ENCODE data around the gene EXOC3L1. TPM values are rescaled to one million over a fixed set of nuclear protein-coding genes. Genes with fewer than 3 reads are reported as not detected.

Gene EXOC3L1
- total RNA-seq, 1 experiment from 2014 or later: 4.0 TPM

DNA sequence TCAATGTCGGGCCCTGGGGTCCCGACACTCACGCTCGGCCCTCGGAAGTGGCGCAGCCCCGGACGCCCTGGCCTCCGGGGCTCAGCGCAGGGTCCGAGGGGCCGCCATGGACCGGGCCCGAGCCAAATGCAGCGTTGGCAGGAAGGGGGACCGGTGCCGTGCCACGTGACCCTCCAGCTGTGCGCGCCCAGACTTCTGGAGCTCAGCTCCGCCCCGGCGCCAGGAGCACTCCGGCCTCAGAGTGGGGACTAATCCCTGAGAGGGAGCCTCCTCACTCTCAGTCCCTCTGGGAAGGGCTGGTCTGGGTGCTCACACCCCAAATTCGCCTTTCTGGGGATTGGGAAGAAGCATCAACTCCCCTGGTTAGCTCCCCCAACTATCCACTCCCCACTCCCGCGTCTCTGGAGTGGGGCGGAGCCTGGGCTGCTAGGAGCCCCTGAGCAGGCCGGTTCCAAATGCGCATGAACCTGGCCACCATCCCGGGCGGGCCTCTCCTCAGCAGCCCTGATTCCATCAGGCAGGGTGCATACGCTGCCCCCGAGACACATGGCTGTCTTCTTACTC, 39.0 kb downstream of the EXOC3L1 start, which contains the start of gene B3GNT9 (continued):
- TF ChIP-seq, protein P1, sequence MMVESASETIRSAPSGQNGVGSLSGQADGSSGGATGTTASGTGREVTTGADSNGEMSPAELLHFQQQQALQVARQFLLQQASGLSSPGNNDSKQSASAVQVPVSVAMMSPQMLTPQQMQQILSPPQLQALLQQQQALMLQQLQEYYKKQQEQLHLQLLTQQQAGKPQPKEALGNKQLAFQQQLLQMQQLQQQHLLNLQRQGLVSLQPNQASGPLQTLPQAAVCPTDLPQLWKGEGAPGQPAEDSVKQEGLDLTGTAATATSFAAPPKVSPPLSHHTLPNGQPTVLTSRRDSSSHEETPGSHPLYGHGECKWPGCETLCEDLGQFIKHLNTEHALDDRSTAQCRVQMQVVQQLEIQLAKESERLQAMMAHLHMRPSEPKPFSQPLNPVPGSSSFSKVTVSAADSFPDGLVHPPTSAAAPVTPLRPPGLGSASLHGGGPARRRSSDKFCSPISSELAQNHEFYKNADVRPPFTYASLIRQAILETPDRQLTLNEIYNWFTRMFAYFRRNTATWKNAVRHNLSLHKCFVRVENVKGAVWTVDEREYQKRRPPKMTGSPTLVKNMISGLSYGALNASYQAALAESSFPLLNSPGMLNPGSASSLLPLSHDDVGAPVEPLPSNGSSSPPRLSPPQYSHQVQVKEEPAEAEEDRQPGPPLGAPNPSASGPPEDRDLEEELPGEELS (CRISPR knock-in tag; IDR thresholded peaks at IDR 0.05): peak; percentile 65; the same call in 1 of the 2 replicates
- TF ChIP-seq IRF2 (CRISPR knock-in tag; IDR thresholded peaks at IDR 0.05; ENCODE audit: borderline replicate concordance, low read depth): no peak
- no peak for TF ChIP-seq CBFB (CRISPR knock-in tag; IDR thresholded peaks at IDR 0.05; ENCODE audit: low read depth)
- TF ChIP-seq JUN (CRISPR knock-in tag; IDR thresholded peaks at IDR 0.05): no peak
- TF ChIP-seq ZNF138 (CRISPR knock-in tag; conservative IDR thresholded peaks at IDR 0.05): no peak
- TF ChIP-seq NR2C2 (CRISPR knock-in tag; IDR thresholded peaks at IDR 0.05): no peak
- TF ChIP-seq ZNF396 (CRISPR knock-in tag; IDR thresholded peaks at IDR 0.05; ENCODE audit: borderline replicate concordance): no peak
- TF ChIP-seq ESRRA (CRISPR knock-in tag; IDR thresholded peaks at IDR 0.05; ENCODE audit: borderline replicate concordance): 0 out of 2 replicates have a peak, but pooled peaks have one; percentile 68
- TF ChIP-seq, protein P2, sequence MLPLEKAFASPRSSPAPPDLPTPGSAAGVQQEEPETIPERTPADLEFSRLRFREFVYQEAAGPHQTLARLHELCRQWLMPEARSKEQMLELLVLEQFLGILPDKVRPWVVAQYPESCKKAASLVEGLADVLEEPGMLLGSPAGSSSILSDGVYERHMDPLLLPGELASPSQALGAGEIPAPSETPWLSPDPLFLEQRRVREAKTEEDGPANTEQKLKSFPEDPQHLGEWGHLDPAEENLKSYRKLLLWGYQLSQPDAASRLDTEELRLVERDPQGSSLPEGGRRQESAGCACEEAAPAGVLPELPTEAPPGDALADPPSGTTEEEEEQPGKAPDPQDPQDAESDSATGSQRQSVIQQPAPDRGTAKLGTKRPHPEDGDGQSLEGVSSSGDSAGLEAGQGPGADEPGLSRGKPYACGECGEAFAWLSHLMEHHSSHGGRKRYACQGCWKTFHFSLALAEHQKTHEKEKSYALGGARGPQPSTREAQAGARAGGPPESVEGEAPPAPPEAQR (CRISPR knock-in tag; IDR thresholded peaks at IDR 0.05): no peak
- TF ChIP-seq, protein P3, sequence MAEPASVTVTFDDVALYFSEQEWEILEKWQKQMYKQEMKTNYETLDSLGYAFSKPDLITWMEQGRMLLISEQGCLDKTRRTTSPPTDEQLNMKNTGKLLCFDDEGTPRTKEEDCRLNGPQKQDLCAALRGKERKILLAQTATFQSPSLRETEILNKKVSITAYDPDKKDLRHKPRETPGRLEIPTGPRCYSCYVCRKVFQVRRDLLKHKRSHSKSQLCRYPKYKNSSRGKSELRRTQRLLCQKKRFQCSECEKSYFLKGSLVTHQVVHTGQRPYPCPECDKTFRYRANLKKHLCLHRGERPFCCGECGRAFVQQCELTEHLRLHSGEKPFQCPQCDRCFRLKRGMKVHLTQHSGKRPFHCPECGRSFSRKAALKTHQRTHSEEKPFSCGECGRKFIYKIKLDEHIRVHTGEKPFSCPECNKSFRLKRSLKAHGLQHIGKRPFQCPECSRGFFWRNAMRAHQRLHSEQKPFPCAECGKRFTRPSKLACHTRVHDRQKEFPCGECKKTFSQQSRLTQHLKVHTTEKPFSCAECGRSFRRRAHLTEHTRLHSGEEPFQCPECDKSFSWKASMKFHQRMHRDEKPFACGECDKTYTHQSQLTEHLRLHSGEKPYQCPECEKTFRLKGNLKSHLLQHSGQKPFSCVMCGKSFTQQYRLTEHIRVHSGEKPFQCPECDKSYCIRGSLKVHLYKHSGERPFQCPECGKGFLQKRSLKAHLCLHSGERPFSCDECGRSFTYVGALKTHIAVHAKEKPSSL (CRISPR knock-in tag; conservative IDR thresholded peaks at IDR 0.05): no peak
- TF ChIP-seq ZBTB21 (CRISPR knock-in tag; IDR thresholded peaks at IDR 0.05; ENCODE audit: borderline replicate concordance): 0 out of 2 replicates have a peak, but pooled peaks have one; percentile 51
- TF ChIP-seq TCF7 (CRISPR knock-in tag; IDR thresholded peaks at IDR 0.05; ENCODE audit: low read depth): no peak
- TF ChIP-seq CREB1 (CRISPR knock-in tag; IDR thresholded peaks at IDR 0.05): 0 out of 2 replicates have a peak, but pooled peaks have one; percentile 22
- no peak for TF ChIP-seq ATF1 (CRISPR knock-in tag; IDR thresholded peaks at IDR 0.05)
- TF ChIP-seq, protein P4, sequence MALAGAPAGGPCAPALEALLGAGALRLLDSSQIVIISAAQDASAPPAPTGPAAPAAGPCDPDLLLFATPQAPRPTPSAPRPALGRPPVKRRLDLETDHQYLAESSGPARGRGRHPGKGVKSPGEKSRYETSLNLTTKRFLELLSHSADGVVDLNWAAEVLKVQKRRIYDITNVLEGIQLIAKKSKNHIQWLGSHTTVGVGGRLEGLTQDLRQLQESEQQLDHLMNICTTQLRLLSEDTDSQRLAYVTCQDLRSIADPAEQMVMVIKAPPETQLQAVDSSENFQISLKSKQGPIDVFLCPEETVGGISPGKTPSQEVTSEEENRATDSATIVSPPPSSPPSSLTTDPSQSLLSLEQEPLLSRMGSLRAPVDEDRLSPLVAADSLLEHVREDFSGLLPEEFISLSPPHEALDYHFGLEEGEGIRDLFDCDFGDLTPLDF (CRISPR knock-in tag; IDR thresholded peaks at IDR 0.05): no peak
- TF ChIP-seq RORB (CRISPR knock-in tag; IDR thresholded peaks at IDR 0.05): no peak
- TF ChIP-seq ERG (CRISPR knock-in tag; IDR thresholded peaks at IDR 0.05): no peak
- TF ChIP-seq, protein P5, sequence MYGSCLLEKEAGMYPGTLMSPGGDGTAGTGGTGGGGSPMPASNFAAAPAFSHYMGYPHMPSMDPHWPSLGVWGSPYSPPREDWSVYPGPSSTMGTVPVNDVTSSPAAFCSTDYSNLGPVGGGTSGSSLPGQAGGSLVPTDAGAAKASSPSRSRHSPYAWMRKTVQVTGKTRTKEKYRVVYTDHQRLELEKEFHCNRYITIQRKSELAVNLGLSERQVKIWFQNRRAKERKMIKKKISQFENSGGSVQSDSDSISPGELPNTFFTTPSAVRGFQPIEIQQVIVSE (CRISPR knock-in tag; IDR thresholded peaks at IDR 0.05; ENCODE audit: borderline replicate concordance): no peak
- TF ChIP-seq SOX15 (CRISPR knock-in tag; IDR thresholded peaks at IDR 0.05): no peak
- no peak for TF ChIP-seq MXD4 (CRISPR knock-in tag; IDR thresholded peaks at IDR 0.05; ENCODE audit: borderline replicate concordance)
- no peak for TF ChIP-seq JAZF1 (CRISPR knock-in tag; IDR thresholded peaks at IDR 0.05)
- no peak for TF ChIP-seq HMGXB4 (CRISPR knock-in tag; IDR thresholded peaks at IDR 0.05)
- no peak for TF ChIP-seq FOXJ3 (CRISPR knock-in tag; IDR thresholded peaks at IDR 0.05; ENCODE audit: borderline replicate concordance)
- TF ChIP-seq, protein P6, sequence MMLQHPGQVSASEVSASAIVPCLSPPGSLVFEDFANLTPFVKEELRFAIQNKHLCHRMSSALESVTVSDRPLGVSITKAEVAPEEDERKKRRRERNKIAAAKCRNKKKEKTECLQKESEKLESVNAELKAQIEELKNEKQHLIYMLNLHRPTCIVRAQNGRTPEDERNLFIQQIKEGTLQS (CRISPR knock-in tag; conservative IDR thresholded peaks at IDR 0.05): no peak
- TF ChIP-seq, protein P7, sequence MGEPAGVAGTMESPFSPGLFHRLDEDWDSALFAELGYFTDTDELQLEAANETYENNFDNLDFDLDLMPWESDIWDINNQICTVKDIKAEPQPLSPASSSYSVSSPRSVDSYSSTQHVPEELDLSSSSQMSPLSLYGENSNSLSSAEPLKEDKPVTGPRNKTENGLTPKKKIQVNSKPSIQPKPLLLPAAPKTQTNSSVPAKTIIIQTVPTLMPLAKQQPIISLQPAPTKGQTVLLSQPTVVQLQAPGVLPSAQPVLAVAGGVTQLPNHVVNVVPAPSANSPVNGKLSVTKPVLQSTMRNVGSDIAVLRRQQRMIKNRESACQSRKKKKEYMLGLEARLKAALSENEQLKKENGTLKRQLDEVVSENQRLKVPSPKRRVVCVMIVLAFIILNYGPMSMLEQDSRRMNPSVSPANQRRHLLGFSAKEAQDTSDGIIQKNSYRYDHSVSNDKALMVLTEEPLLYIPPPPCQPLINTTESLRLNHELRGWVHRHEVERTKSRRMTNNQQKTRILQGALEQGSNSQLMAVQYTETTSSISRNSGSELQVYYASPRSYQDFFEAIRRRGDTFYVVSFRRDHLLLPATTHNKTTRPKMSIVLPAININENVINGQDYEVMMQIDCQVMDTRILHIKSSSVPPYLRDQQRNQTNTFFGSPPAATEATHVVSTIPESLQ (CRISPR knock-in tag; IDR thresholded peaks at IDR 0.05): no peak
